K562 (cell line): ENCODE results near the gene KAT2B. TPM values are rescaled to one million over a fixed set of nuclear protein-coding genes. Genes with fewer than 3 reads are reported as not detected.

ENCODE experiments used
- ARNT ChIP-seq, 2 experiments: fragments of 450-650 bp; IDR thresholded peaks; 2 replicates each; pipeline ENCODE4 v1.6.1; 2016; ENCODE audit warnings: mild to moderate bottlenecking in 1 of 2
- ATF3 ChIP-seq, 2 experiments: fragments of 450-650 bp in 1 of 2; sonication (generic) in 1 of 2; formaldehyde crosslinking in 1 of 2; IDR thresholded peaks in 1 of 2; conservative IDR thresholded peaks in 1 of 2; 2 replicates each; pipeline versions ENCODE4 v1.6.1 to v1.8.1; 2016 to 2023; ENCODE audit warnings: mild to moderate bottlenecking in 2 of 2, moderate library complexity in 2 of 2, inconsistent platforms in 1 of 2, missing genetic modification reagents in 1 of 2
- BCLAF1 ChIP-seq, 2 experiments: fragments of 450-650 bp in 1 of 2; IDR thresholded peaks; 2 replicates each; pipeline ENCODE4 v1.6.1; 2011 to 2017; ENCODE audit warnings: low read depth in 2 of 2, antibody characterized with exemption in 1 of 2, borderline replicate concordance in 1 of 2, low read length in 1 of 2, mild to moderate bottlenecking in 1 of 2, mixed read lengths in 1 of 2; ENCODE audit not compliant: control insufficient read depth in 1 of 2
- CAMTA2 ChIP-seq: fragments of 250-450 bp; sonication (Bioruptor Pico); conservative IDR thresholded peaks from 2 replicates; pipeline ENCODE4 v1.5.1; 2022
- L3MBTL2 ChIP-seq: fragments of 450-650 bp; IDR thresholded peaks from 2 replicates; pipeline ENCODE4 v1.6.1; 2016; ENCODE audit warnings: mild to moderate bottlenecking, moderate library complexity
- MITF ChIP-seq: IDR thresholded peaks from 2 replicates; pipeline ENCODE4 v1.6.1; 2014; ENCODE audit warnings: antibody characterized with exemption
- MTA2 ChIP-seq: fragments of 450-650 bp; IDR thresholded peaks from 2 replicates; pipeline ENCODE4 v1.6.1; 2016; ENCODE audit warnings: low read depth
- NBN ChIP-seq: fragments of 450-650 bp; IDR thresholded peaks from 2 replicates; pipeline ENCODE4 v1.6.1; 2016; ENCODE audit warnings: low read depth, mild to moderate bottlenecking
- SMAD1 ChIP-seq: fragments of 150-350 bp; IDR thresholded peaks from 2 replicates; pipeline ENCODE4 v1.6.1; 2014; ENCODE audit warnings: low read length, low read depth; ENCODE audit not compliant: partially characterized antibody
- ZBTB9 ChIP-seq: fragments of 450-650 bp; formaldehyde crosslinking; IDR thresholded peaks from 2 replicates; pipeline ENCODE4 v1.4.0; 2020; ENCODE audit warnings: mild to moderate bottlenecking, moderate library complexity
- ZFP36 ChIP-seq: fragments of 150-350 bp; IDR thresholded peaks from 2 replicates; pipeline ENCODE4 v1.6.1; 2018; ENCODE audit warnings: low read length, low read depth; ENCODE audit not compliant: partially characterized antibody
- ZMIZ1 ChIP-seq, 2 experiments: fragments of 150-350 bp in 1 of 2; IDR thresholded peaks; 2 replicates each; pipeline ENCODE4 v1.6.1; 2012 to 2016; ENCODE audit warnings: low read depth in 2 of 2, low read length in 2 of 2, mild to moderate bottlenecking in 1 of 2, moderate library complexity in 1 of 2
- polyA plus RNA-seq, 8 experiments: library from polyadenylated mRNA; depleted of rRNA in 4 of 8; stranded (reverse) in 5 of 8; unstranded in 3 of 8; fragments of >200 nt; fragmentation: Nextera tagmentation in 2 of 8; fragmentation: Illumina TruSeq in 1 of 8; extraction: Ambion mirVana in 2 of 8; extraction: Trizol in 1 of 8; gene quantifications; 2 replicates each; pipeline versions ENCODE4 v1.2.1 to v1.2.3, GENCODE V29; 2011 to 2014; ENCODE audit warnings: inconsistent platforms in 1 of 8, missing spikeins in 1 of 8
- total RNA-seq, 7 experiments: library from RNA; depleted of rRNA in 6 of 7; stranded (reverse); fragments of >200 nt in 6 of 7; fragmentation: Illumina TruSeq in 2 of 7; extraction: Trizol in 2 of 7; gene quantifications; 2 replicates each; pipeline versions ENCODE4 v1.2.1 to v1.2.3, GENCODE V29; 2011 to 2021; ENCODE audit warnings: low replicate concordance in 1 of 7

KAT2B gene
- total and polyA plus RNA-seq, 9 of the 15 experiments (the other 6 are each of a cell fraction or from before 2014, with no cell fraction given) = 3.3 to 14.9 (median 12.2) TPM

- 0 out of 4 replicates have a peak, but pooled peaks of 1 of the 2 experiments have one; percentile 41 for TF ChIP-seq BCLAF1 (IDR thresholded peaks at IDR 0.05; ENCODE audit: borderline replicate concordance in 1 of 2, control insufficient read depth in 1 of 2, low read depth in 2 of 2, low read length in 1 of 2)
- TF ChIP-seq ATF3 (IDR thresholded peaks at IDR 0.05) = peak; percentile 70; the same call in 1 of the 2 replicates
- TF ChIP-seq ATF3 (CRISPR knock-in tag; conservative IDR thresholded peaks at IDR 0.05) = peak; percentile 78
- no peak for TF ChIP-seq MTA2
- peak in 1 of 2 experiments; percentile 67; a peak in 1 of 4 replicates for TF ChIP-seq ZMIZ1 (IDR thresholded peaks at IDR 0.05; ENCODE audit: low read depth in 2 of 2, low read length in 2 of 2)
- 0 out of 4 replicates have a peak, but pooled peaks of 1 of the 2 experiments have one; percentile 59 for TF ChIP-seq ARNT (IDR thresholded peaks at IDR 0.05)
- TF ChIP-seq ZFP36 = no peak
- TF ChIP-seq CAMTA2 (CRISPR knock-in tag) = no peak
- peak; percentile 41 for TF ChIP-seq SMAD1
- peak; percentile 64; the same call in 1 of the 2 replicates for TF ChIP-seq NBN
- peak; percentile 54; the same call in 1 of the 2 replicates for TF ChIP-seq ZBTB9 (CRISPR knock-in tag)
- TF ChIP-seq L3MBTL2 = peak; percentile 96
- TF ChIP-seq MITF = peak; percentile 83
Observed at GRCh38 chr3:20185679-20186599, 145.7 kb downstream of the KAT2B start, which contains the start of gene SGO1 (continued).
